ENCODE measurements around the gene ZFHX3.

DNA sequence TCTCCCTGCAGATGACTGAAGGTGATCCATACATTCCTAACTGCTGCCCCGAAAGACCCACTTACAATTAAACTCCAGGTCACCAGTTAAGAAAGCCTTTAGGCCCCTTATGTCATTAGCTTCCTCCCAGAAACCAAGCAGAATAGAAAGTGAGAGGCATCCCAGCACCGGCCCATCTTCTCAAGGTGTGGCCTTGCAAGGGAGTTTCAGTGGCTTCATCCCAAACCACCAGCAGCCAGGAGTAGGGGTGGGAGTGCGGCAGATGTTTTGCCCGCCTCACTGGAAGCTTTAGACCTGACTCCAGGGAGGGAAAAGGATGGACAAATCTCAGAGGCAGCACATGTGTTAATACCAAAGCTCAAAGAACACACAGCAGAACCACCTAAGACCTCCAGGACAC is 5.1 kb downstream of the ZFHX3 start:
- TF ChIP-seq CTCF (IDR thresholded peaks at IDR 0.05) = no peak
- TF ChIP-seq EZH2 (IDR thresholded peaks at IDR 0.05; ENCODE audit: borderline replicate concordance, insufficient read depth, low read depth, low read length, poor library complexity, severe bottlenecking) = no peak

Measured in B cell (primary cell).